PFSK-1 (cell line): ENCODE results near the gene FAM20C.

Source experiments
- FOXP2 ChIP-seq: optimal IDR thresholded peaks from 2 replicates; pipeline ENCODE3; 2011; ENCODE audit warnings: borderline replicate concordance, control low read depth, inconsistent platforms; ENCODE audit not compliant: insufficient read depth; ENCODE audit errors: extremely low read length, extremely low read depth
- POLR2AphosphoS5 ChIP-seq: IDR thresholded peaks from 2 replicates; pipeline ENCODE4 v1.6.1; 2012; ENCODE audit warnings: low read depth, mild to moderate bottlenecking, control low read depth, low read length, moderate library complexity
- REST ChIP-seq, 2 experiments: IDR thresholded peaks; 2 replicates each; pipeline versions ENCODE4 v1.6.1 to v1.8.0; 2011 to 2012; ENCODE audit warnings: low read depth in 2 of 2, low read length in 2 of 2, control low read depth in 1 of 2, inconsistent platforms in 1 of 2, mild to moderate bottlenecking in 1 of 2, moderate library complexity in 1 of 2; ENCODE audit not compliant: insufficient read depth in 1 of 2
- SIN3A ChIP-seq: IDR thresholded peaks from 2 replicates; pipeline ENCODE4 v1.6.1; 2012; ENCODE audit warnings: mild to moderate bottlenecking, low read length, moderate library complexity, borderline replicate concordance; ENCODE audit not compliant: insufficient read depth
- TAF1 ChIP-seq: IDR thresholded peaks from 2 replicates; pipeline ENCODE4 v1.6.1; 2012; ENCODE audit warnings: low read length, control low read depth, borderline replicate concordance; ENCODE audit not compliant: insufficient read depth

Gene FAM20C

GRCh38 chr7:178444-178843 lies 13.9 kb upstream of the FAM20C start:
- TF ChIP-seq TAF1, result no peak
- no peak for TF ChIP-seq SIN3A
- TF ChIP-seq FOXP2, result no peak
- no peak for TF ChIP-seq POLR2AphosphoS5
- TF ChIP-seq REST (IDR thresholded peaks at IDR 0.05; ENCODE audit: insufficient read depth in 1 of 2, low read depth in 2 of 2, low read length in 2 of 2), result no peak

- TF ChIP-seq TAF1, result no peak
- TF ChIP-seq REST (IDR thresholded peaks at IDR 0.05; ENCODE audit: insufficient read depth in 1 of 2, low read depth in 2 of 2, low read length in 2 of 2), result no peak
- TF ChIP-seq FOXP2, result no peak
- no peak for TF ChIP-seq SIN3A
- no peak for TF ChIP-seq POLR2AphosphoS5
These were observed 13.1 kb upstream of the FAM20C start for GRCh38 chr7:179209-179681.

GRCh38 chr7:179948-180694 lies 12.2 kb upstream of the FAM20C start:
- TF ChIP-seq SIN3A (no peak), FOXP2 (no peak), TAF1 (no peak), REST (IDR thresholded peaks at IDR 0.05; ENCODE audit: insufficient read depth in 1 of 2, low read depth in 2 of 2, low read length in 2 of 2) (no peak), POLR2AphosphoS5 (no peak)

GRCh38 chr7:181738-182137 lies 10.6 kb upstream of the FAM20C start:
- TF ChIP-seq TAF1 (no peak), POLR2AphosphoS5 (no peak), FOXP2 (no peak), REST (IDR thresholded peaks at IDR 0.05; ENCODE audit: insufficient read depth in 1 of 2, low read depth in 2 of 2, low read length in 2 of 2) (no peak), SIN3A (no peak)
